Left ventricle myocardium inferior (tissue), 1 donor: Measurements from ENCODE around the gene MARCHF2. TPM values are rescaled to one million over a fixed set of nuclear protein-coding genes. Genes with fewer than 3 reads are reported as not detected.
A peak's percentile ranks its signal among the peaks of the same experiment; 100 is the strongest.

Experiments
- DNase-seq: peaks from one replicate; pipeline ENCODE4 v3.0.0-alpha.2; 2020
- H3K27ac ChIP-seq: fragments of 200-600 bp; replicated peaks from 2 replicates; pipeline ENCODE4 v1.8.0; 2021
- H3K27me3 ChIP-seq: fragments of 200-600 bp; 2 replicates; pipeline ENCODE4 v1.8.0; 2021; ENCODE audit warnings: low read depth
- H3K36me3 ChIP-seq: fragments of 200-600 bp; 2 replicates; pipeline ENCODE4 v1.8.0; 2021
- H3K4me1 ChIP-seq: fragments of 200-600 bp; 2 replicates; pipeline ENCODE4 v1.8.0; 2021
- H3K4me3 ChIP-seq: fragments of 200-600 bp; 2 replicates; pipeline ENCODE4 v1.8.0; 2021; ENCODE audit warnings: mild to moderate bottlenecking, moderate library complexity
- H3K9me3 ChIP-seq: fragments of 200-600 bp; replicated peaks from 2 replicates; pipeline ENCODE4 v1.8.0; 2021
- CTCF ChIP-seq: fragments of 200-600 bp; IDR thresholded peaks from 2 replicates; pipeline ENCODE4 v1.8.0; 2021; ENCODE audit warnings: antibody characterized with exemption, mild to moderate bottlenecking, borderline replicate concordance
- intact Hi-C: fragments of 100-400 bp; cut with micrococcal nuclease; formaldehyde crosslinking; loops from one replicate; pipeline ENCODE4 v1.11.0; 2022
- total RNA-seq: library from RNA; stranded (reverse); fragmentation: NEBNext Ultra II Directional; extraction: Animal tissue kit (Norgen Biotek cat#: 25700); gene quantifications from one replicate; pipeline ENCODE4 v1.2.1, GENCODE V29; 2021
- donor health status: DM: no; HTN: yes; CAD: no; lungs with severe emphysema.

The MARCHF2 gene
- total RNA-seq, 1 donor from 2014 or later, result 109 TPM

- Histone ChIP-seq H3K9me3 (no peaks in the 10 kb centered on the region), H3K27ac (peak within 1 kb of the TSS; percentile 99), H3K36me3 (peaks cover 15% of the 10 kb centered on the region), H3K4me3 (peak within 1 kb of the TSS; percentile 100), H3K4me1 (peaks cover 54% of the 10 kb centered on the region), H3K27me3 (no peaks in the 10 kb centered on the region)
- intact Hi-C loops, result no loop called here
- TF ChIP-seq CTCF, result no peak
- DNase-seq, result peak; percentile 100
These were observed 31.8 kb downstream of the MARCHF2 start, which contains the start of gene HNRNPM for GRCh38 chr19:8444677-8445487. Gene HNRNPM (plus strand): TSS chr19:8444975. CDS start chr19:8444999, 24 bp downstream.

GRCh38 chr19:8445488-8446001 is 32.4 kb downstream of the MARCHF2 start:
- H3K36me3 ChIP-seq, result peaks cover 15% of the 10 kb centered on the region
- peak overlapping the region; percentile 99 for H3K27ac ChIP-seq
- H3K9me3 ChIP-seq, result no peaks in the 10 kb centered on the region
- peak overlapping the region; percentile 100 for H3K4me3 ChIP-seq
- no peak for TF ChIP-seq CTCF
- H3K27me3 ChIP-seq, result no peaks in the 10 kb centered on the region
- intact Hi-C loops, result no loop called here
- DNase-seq, result peak; percentile 61
- H3K4me1 ChIP-seq, result peaks cover 60% of the 10 kb centered on the region

GRCh38 chr19:8446061-8446709 is 33.1 kb downstream of the MARCHF2 start:
- H3K4me3 ChIP-seq, result peak overlapping the region; percentile 100
- TF ChIP-seq CTCF, result no peak
- no peak for DNase-seq
- H3K27ac ChIP-seq, result peak overlapping the region; percentile 99
- H3K36me3 ChIP-seq, result peaks cover 15% of the 10 kb centered on the region
- no peaks in the 10 kb centered on the region for H3K27me3 ChIP-seq
- peaks cover 67% of the 10 kb centered on the region for H3K4me1 ChIP-seq
- no peaks in the 10 kb centered on the region for H3K9me3 ChIP-seq
- intact Hi-C loops, result no loop called here

GRCh38 chr19:8449830-8450229 is 36.7 kb downstream of the MARCHF2 start:
- Histone ChIP-seq H3K27ac (no peak overlapping the region), H3K4me3 (no peak overlapping the region), H3K27me3 (no peaks in the 10 kb centered on the region), H3K36me3 (peaks cover 23% of the 10 kb centered on the region), H3K4me1 (peaks cover 97% of the 10 kb centered on the region), H3K9me3 (no peaks in the 10 kb centered on the region)
- no peak for DNase-seq
- TF ChIP-seq CTCF, result no peak
- intact Hi-C loops, result no loop called here

GRCh38 chr19:8451377-8451776 is 38.3 kb downstream of the MARCHF2 start:
- Histone ChIP-seq H3K9me3 (no peaks in the 10 kb centered on the region), H3K27me3 (no peaks in the 10 kb centered on the region), H3K27ac (no peak overlapping the region), H3K4me3 (no peak overlapping the region), H3K36me3 (peaks cover 29% of the 10 kb centered on the region), H3K4me1 (peaks cover 97% of the 10 kb centered on the region)
- TF ChIP-seq CTCF, result no peak
- DNase-seq, result no peak
- intact Hi-C loops, result no loop called here
